ENCODE data around the gene IRF2BP1. TPM values are rescaled to one million over a fixed set of nuclear protein-coding genes. Genes with fewer than 3 reads are reported as not detected.

The IRF2BP1 gene
- total and polyA plus RNA-seq, 2 of the 13 experiments (the other 11 are each of a cell fraction or from before 2014, with no cell fraction given) = 4.3 to 14.3 TPM

DNA sequence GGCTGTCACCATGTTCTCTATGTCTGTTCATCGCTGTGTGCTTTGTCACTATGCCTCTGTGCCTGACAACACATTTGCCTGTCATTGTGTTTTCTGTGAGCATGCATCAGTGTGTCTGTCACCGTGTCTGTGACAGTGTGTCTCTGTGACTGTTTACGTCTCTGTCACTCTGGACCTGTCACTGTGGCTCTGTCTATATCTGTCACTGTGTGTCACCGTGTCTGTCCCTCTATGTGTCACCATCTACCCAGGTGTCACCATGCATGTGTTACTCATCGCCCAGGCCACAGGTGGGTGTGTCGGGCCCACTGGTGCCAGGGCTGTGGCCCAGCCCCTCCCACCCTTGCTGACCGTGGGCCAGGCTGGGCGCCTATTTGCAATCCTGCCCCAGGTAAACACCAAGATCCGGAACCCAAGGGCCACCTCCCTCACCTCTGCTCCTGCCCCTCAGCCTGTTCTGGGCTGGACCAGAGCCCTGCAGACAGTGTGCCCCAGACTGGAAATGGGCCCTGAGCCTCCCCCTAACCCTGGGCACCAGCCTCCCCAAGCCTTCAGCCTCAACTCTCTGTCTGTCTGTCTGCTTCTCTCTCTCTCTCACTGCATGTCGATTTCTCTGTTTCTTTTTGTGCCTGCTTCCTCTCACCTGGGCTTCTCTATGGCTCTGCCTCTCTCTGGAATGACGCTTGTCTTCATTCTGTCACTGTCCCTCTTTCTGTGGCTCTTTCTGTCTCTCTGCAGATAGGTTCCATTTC lies 7.7 kb downstream of the IRF2BP1 start (continued):
- TF ChIP-seq, protein P1, sequence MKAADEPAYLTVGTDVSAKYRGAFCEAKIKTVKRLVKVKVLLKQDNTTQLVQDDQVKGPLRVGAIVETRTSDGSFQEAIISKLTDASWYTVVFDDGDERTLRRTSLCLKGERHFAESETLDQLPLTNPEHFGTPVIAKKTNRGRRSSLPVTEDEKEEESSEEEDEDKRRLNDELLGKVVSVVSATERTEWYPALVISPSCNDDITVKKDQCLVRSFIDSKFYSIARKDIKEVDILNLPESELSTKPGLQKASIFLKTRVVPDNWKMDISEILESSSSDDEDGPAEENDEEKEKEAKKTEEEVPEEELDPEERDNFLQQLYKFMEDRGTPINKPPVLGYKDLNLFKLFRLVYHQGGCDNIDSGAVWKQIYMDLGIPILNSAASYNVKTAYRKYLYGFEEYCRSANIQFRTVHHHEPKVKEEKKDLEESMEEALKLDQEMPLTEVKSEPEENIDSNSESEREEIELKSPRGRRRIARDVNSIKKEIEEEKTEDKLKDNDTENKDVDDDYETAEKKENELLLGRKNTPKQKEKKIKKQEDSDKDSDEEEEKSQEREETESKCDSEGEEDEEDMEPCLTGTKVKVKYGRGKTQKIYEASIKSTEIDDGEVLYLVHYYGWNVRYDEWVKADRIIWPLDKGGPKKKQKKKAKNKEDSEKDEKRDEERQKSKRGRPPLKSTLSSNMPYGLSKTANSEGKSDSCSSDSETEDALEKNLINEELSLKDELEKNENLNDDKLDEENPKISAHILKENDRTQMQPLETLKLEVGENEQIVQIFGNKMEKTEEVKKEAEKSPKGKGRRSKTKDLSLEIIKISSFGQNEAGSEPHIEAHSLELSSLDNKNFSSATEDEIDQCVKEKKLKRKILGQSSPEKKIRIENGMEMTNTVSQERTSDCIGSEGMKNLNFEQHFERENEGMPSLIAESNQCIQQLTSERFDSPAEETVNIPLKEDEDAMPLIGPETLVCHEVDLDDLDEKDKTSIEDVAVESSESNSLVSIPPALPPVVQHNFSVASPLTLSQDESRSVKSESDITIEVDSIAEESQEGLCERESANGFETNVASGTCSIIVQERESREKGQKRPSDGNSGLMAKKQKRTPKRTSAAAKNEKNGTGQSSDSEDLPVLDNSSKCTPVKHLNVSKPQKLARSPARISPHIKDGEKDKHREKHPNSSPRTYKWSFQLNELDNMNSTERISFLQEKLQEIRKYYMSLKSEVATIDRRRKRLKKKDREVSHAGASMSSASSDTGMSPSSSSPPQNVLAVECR (CRISPR knock-in tag; IDR thresholded peaks at IDR 0.05; ENCODE audit: borderline replicate concordance) = peak; percentile 65
- TF ChIP-seq NCOA5 (CRISPR knock-in tag; IDR thresholded peaks at IDR 0.05) = no peak
- peak; percentile 78 for TF ChIP-seq DNMT3B (CRISPR knock-in tag; conservative IDR thresholded peaks at IDR 0.05)
- TF ChIP-seq HIVEP1 (CRISPR knock-in tag; IDR thresholded peaks at IDR 0.05) = no peak
- TF ChIP-seq NR2F2 (IDR thresholded peaks at IDR 0.05; ENCODE audit: borderline replicate concordance, low read depth) = no peak; the same call in 1 of the 2 replicates
- peak; percentile 95; the same call in 2 of the 3 replicates for TF ChIP-seq MXI1 (IDR thresholded peaks at IDR 0.05; ENCODE audit: borderline replicate concordance, low read depth, low read length)
- 0 out of 2 replicates have a peak, but pooled peaks have one; percentile 57 for TF ChIP-seq ZNF329 (CRISPR knock-in tag; IDR thresholded peaks at IDR 0.05; ENCODE audit: low read depth)
- no peak for TF ChIP-seq ZFAT (CRISPR knock-in tag; conservative IDR thresholded peaks at IDR 0.05)
- no peak; the same call in 1 of the 2 replicates for TF ChIP-seq RXRA (CRISPR knock-in tag; IDR thresholded peaks at IDR 0.05)
- TF ChIP-seq IRF2 (CRISPR knock-in tag; IDR thresholded peaks at IDR 0.05) = peak; percentile 33; the same call in 1 of the 2 replicates
- TF ChIP-seq ZMAT3 (CRISPR knock-in tag; conservative IDR thresholded peaks at IDR 0.05) = no peak
- no peak for TF ChIP-seq RFXAP (CRISPR knock-in tag; IDR thresholded peaks at IDR 0.05; ENCODE audit: borderline replicate concordance)
- TF ChIP-seq ZNF354B (CRISPR knock-in tag; IDR thresholded peaks at IDR 0.05) = no peak
- TF ChIP-seq ZNF430 (CRISPR knock-in tag; IDR thresholded peaks at IDR 0.05) = no peak
- TF ChIP-seq GATAD1 (CRISPR knock-in tag; IDR thresholded peaks at IDR 0.05) = no peak
- TF ChIP-seq, protein P2, sequence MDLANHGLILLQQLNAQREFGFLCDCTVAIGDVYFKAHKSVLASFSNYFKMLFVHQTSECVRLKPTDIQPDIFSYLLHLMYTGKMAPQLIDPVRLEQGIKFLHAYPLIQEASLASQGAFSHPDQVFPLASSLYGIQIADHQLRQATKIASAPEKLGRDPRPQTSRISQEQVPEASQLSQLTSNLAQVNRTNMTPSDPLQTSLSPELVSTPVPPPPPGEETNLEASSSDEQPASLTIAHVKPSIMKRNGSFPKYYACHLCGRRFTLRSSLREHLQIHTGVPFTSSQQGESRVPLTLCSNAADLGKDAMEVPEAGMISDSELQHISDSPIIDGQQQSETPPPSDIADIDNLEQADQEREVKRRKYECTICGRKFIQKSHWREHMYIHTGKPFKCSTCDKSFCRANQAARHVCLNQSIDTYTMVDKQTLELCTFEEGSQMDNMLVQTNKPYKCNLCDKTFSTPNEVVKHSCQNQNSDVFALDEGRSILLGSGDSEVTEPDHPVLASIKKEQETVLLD (CRISPR knock-in tag; IDR thresholded peaks at IDR 0.05; ENCODE audit: low read depth) = no peak
- TF ChIP-seq, protein P3, sequence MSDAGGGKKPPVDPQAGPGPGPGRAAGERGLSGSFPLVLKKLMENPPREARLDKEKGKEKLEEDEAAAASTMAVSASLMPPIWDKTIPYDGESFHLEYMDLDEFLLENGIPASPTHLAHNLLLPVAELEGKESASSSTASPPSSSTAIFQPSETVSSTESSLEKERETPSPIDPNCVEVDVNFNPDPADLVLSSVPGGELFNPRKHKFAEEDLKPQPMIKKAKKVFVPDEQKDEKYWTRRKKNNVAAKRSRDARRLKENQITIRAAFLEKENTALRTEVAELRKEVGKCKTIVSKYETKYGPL (CRISPR knock-in tag; IDR thresholded peaks at IDR 0.05) = no peak
- no peak for TF ChIP-seq STAT5B (CRISPR knock-in tag; IDR thresholded peaks at IDR 0.05)
- no peak; the same call in 1 of the 2 replicates for TF ChIP-seq SMAD3 (CRISPR knock-in tag; IDR thresholded peaks at IDR 0.05)
- peak; percentile 70 for TF ChIP-seq FOXK2 (IDR thresholded peaks at IDR 0.05)
- TF ChIP-seq, protein P4, sequence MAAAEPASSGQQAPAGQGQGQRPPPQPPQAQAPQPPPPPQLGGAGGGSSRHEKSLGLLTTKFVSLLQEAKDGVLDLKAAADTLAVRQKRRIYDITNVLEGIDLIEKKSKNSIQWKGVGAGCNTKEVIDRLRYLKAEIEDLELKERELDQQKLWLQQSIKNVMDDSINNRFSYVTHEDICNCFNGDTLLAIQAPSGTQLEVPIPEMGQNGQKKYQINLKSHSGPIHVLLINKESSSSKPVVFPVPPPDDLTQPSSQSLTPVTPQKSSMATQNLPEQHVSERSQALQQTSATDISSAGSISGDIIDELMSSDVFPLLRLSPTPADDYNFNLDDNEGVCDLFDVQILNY (CRISPR knock-in tag; conservative IDR thresholded peaks at IDR 0.05) = no peak
- TF ChIP-seq SALL1 (CRISPR knock-in tag; IDR thresholded peaks at IDR 0.05) = peak; percentile 66
- TF ChIP-seq, protein P5, sequence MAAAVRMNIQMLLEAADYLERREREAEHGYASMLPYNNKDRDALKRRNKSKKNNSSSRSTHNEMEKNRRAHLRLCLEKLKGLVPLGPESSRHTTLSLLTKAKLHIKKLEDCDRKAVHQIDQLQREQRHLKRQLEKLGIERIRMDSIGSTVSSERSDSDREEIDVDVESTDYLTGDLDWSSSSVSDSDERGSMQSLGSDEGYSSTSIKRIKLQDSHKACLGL (CRISPR knock-in tag; IDR thresholded peaks at IDR 0.05) = no peak
- TF ChIP-seq FLYWCH1 (CRISPR knock-in tag; IDR thresholded peaks at IDR 0.05) = no peak

Measured in HepG2 (cell line).